Dendritic cell treated with granulocyte-macrophage colony-stimulating factor and Interleukin-4, amounts not matched to agents 40 ng/mL and 50 ng/mL, for 4 days (primary cell): ENCODE data around the gene CLDN14.
"Not testable (repeated sequence)": the region's sequence is repeated elsewhere in the genome, so short reads cannot be mapped to it uniquely, and the experiment has no call there.

Experiments used
- H3K27ac Mint-ChIP-seq: one replicate; pipeline ENCODE4 v1.8.0; 2022; ENCODE audit warnings: mild to moderate bottlenecking, mixed read lengths
- H3K27me3 Mint-ChIP-seq: one replicate; pipeline ENCODE4 v1.8.0; 2022; ENCODE audit warnings: mild to moderate bottlenecking, mixed read lengths
- H3K36me3 Mint-ChIP-seq: one replicate; pipeline ENCODE4 v1.8.0; 2022; ENCODE audit warnings: low read depth, mixed read lengths
- H3K4me1 Mint-ChIP-seq: one replicate; pipeline ENCODE4 v1.8.0; 2022; ENCODE audit warnings: low read depth, mixed read lengths
- H3K4me3 Mint-ChIP-seq: one replicate; pipeline ENCODE4 v1.8.0; 2022; ENCODE audit warnings: mild to moderate bottlenecking, moderate library complexity, mixed read lengths
- H3K9me3 Mint-ChIP-seq: one replicate; pipeline ENCODE4 v1.8.0; 2022; ENCODE audit warnings: mixed read lengths
- intact Hi-C: fragments of 100-400 bp; cut with micrococcal nuclease; formaldehyde crosslinking; loops from one replicate; pipeline ENCODE4 v1.15.0; 2022

Gene CLDN14

GRCh38 chr21:36487641-36488307 lies 7.9 kb upstream of the CLDN14 start:
- Mint-ChIP-seq H3K9me3 (no peaks in the 10 kb centered on the region), H3K27me3 (peaks cover 2% of the 10 kb centered on the region), H3K4me1 (peaks cover 10% of the 10 kb centered on the region), H3K36me3 (no peaks in the 10 kb centered on the region), H3K4me3 (no peak overlapping the region), H3K27ac (no peak overlapping the region)
- intact Hi-C loops: no loop called here

- peaks cover 10% of the 10 kb centered on the region for H3K4me1 Mint-ChIP-seq
- H3K27me3 Mint-ChIP-seq: peaks cover 1% of the 10 kb centered on the region
- H3K9me3 Mint-ChIP-seq: no peaks in the 10 kb centered on the region
- H3K4me3 Mint-ChIP-seq: no peak overlapping the region
- no peak overlapping the region for H3K27ac Mint-ChIP-seq
- intact Hi-C loops: no loop called here
- H3K36me3 Mint-ChIP-seq: no peaks in the 10 kb centered on the region
These were observed 6.3 kb upstream of the CLDN14 start for GRCh38 chr21:36486246-36486645.

- H3K27ac Mint-ChIP-seq: no peak overlapping the region
- H3K36me3 Mint-ChIP-seq: no peaks in the 10 kb centered on the region
- H3K9me3 Mint-ChIP-seq: no peaks in the 10 kb centered on the region
- peaks cover 10% of the 10 kb centered on the region for H3K4me1 Mint-ChIP-seq
- H3K4me3 Mint-ChIP-seq: no peak overlapping the region
- intact Hi-C loops: no loop called here
- peaks cover 1% of the 10 kb centered on the region for H3K27me3 Mint-ChIP-seq
These were observed 5.6 kb upstream of the CLDN14 start for GRCh38 chr21:36485476-36485875.

GRCh38 chr21:36483095-36483494 lies 3.2 kb upstream of the CLDN14 start:
- H3K4me3 Mint-ChIP-seq: no peak overlapping the region
- H3K9me3 Mint-ChIP-seq: no peaks in the 10 kb centered on the region
- no peaks in the 10 kb centered on the region for H3K36me3 Mint-ChIP-seq
- no peak overlapping the region for H3K27ac Mint-ChIP-seq
- peaks cover 1% of the 10 kb centered on the region for H3K27me3 Mint-ChIP-seq
- intact Hi-C loops: no loop called here
- H3K4me1 Mint-ChIP-seq: peaks cover 7% of the 10 kb centered on the region

GRCh38 chr21:36482673-36483072 lies 2.8 kb upstream of the CLDN14 start:
- intact Hi-C loops: no loop called here
- H3K27ac Mint-ChIP-seq: no peak overlapping the region
- H3K4me1 Mint-ChIP-seq: peaks cover 3% of the 10 kb centered on the region
- H3K36me3 Mint-ChIP-seq: no peaks in the 10 kb centered on the region
- H3K9me3 Mint-ChIP-seq: no peaks in the 10 kb centered on the region
- H3K27me3 Mint-ChIP-seq: peaks cover 1% of the 10 kb centered on the region
- no peak overlapping the region for H3K4me3 Mint-ChIP-seq

GRCh38 chr21:36482181-36482580 lies 2.3 kb upstream of the CLDN14 start:
- no peak overlapping the region for H3K27ac Mint-ChIP-seq
- no peaks in the 10 kb centered on the region for H3K9me3 Mint-ChIP-seq
- peaks cover 1% of the 10 kb centered on the region for H3K27me3 Mint-ChIP-seq
- H3K4me1 Mint-ChIP-seq: no peaks in the 10 kb centered on the region
- intact Hi-C loops: no loop called here
- no peak overlapping the region for H3K4me3 Mint-ChIP-seq
- H3K36me3 Mint-ChIP-seq: no peaks in the 10 kb centered on the region

GRCh38 chr21:36481639-36482038 lies 1.7 kb upstream of the CLDN14 start:
- Mint-ChIP-seq H3K4me1 (no peaks in the 10 kb centered on the region), H3K36me3 (no peaks in the 10 kb centered on the region), H3K27me3 (peaks cover 1% of the 10 kb centered on the region), H3K27ac (no peak overlapping the region), H3K9me3 (no peaks in the 10 kb centered on the region), H3K4me3 (no peak overlapping the region)
- intact Hi-C loops: no loop called here

- Mint-ChIP-seq H3K9me3 (no peaks in the 10 kb centered on the region), H3K36me3 (no peaks in the 10 kb centered on the region), H3K27ac (no peak overlapping the region), H3K27me3 (peaks cover 1% of the 10 kb centered on the region), H3K4me3 (no peak overlapping the region), H3K4me1 (no peaks in the 10 kb centered on the region)
- intact Hi-C loops: no loop called here
These were observed 696 bp upstream of the CLDN14 start for GRCh38 chr21:36480618-36481017.

- no peaks in the 10 kb centered on the region for H3K9me3 Mint-ChIP-seq
- H3K4me1 Mint-ChIP-seq: no peaks in the 10 kb centered on the region
- H3K27me3 Mint-ChIP-seq: peaks cover 2% of the 10 kb centered on the region
- H3K4me3 Mint-ChIP-seq: no peak overlapping the region
- intact Hi-C loops: no loop called here
- H3K36me3 Mint-ChIP-seq: no peaks in the 10 kb centered on the region
- H3K27ac Mint-ChIP-seq: no peak overlapping the region
These were observed 981 bp downstream of the CLDN14 start for GRCh38 chr21:36478941-36479340.

GRCh38 chr21:36478207-36478701 lies 1.7 kb downstream of the CLDN14 start:
- Mint-ChIP-seq H3K36me3 (no peaks in the 10 kb centered on the region), H3K9me3 (no peaks in the 10 kb centered on the region), H3K27ac (no peak overlapping the region), H3K4me1 (no peaks in the 10 kb centered on the region), H3K27me3 (peaks cover 5% of the 10 kb centered on the region), H3K4me3 (no peak overlapping the region)
- intact Hi-C loops: no loop called here

GRCh38 chr21:36477559-36477958 lies 2.4 kb downstream of the CLDN14 start:
- Mint-ChIP-seq H3K4me3 (no peak overlapping the region), H3K27me3 (peaks cover 5% of the 10 kb centered on the region), H3K36me3 (no peaks in the 10 kb centered on the region), H3K4me1 (no peaks in the 10 kb centered on the region), H3K27ac (no peak overlapping the region), H3K9me3 (no peaks in the 10 kb centered on the region)
- intact Hi-C loops: no loop called here

- no peak overlapping the region for H3K4me3 Mint-ChIP-seq
- intact Hi-C loops: no loop called here
- H3K27ac Mint-ChIP-seq: no peak overlapping the region
- no peaks in the 10 kb centered on the region for H3K36me3 Mint-ChIP-seq
- H3K4me1 Mint-ChIP-seq: no peaks in the 10 kb centered on the region
- peaks cover 6% of the 10 kb centered on the region for H3K27me3 Mint-ChIP-seq
- no peaks in the 10 kb centered on the region for H3K9me3 Mint-ChIP-seq
These were observed 2.9 kb downstream of the CLDN14 start for GRCh38 chr21:36477001-36477400.

- H3K27ac Mint-ChIP-seq, H3K27me3 Mint-ChIP-seq, intact Hi-C loops, H3K4me3 Mint-ChIP-seq, H3K36me3 Mint-ChIP-seq, H3K4me1 Mint-ChIP-seq, H3K9me3 Mint-ChIP-seq: not testable (repeated sequence)
These were observed 3.4 kb downstream of the CLDN14 start for GRCh38 chr21:36476541-36476940.

- Mint-ChIP-seq H3K36me3 (no peaks in the 10 kb centered on the region), H3K4me3 (no peak overlapping the region), H3K4me1 (no peaks in the 10 kb centered on the region), H3K27me3 (peaks cover 6% of the 10 kb centered on the region), H3K27ac (no peak overlapping the region), H3K9me3 (no peaks in the 10 kb centered on the region)
- intact Hi-C loops: no loop called here
These were observed 5.3 kb downstream of the CLDN14 start for GRCh38 chr21:36474591-36474990.

GRCh38 chr21:36473203-36473602 lies 6.7 kb downstream of the CLDN14 start:
- no peaks in the 10 kb centered on the region for H3K36me3 Mint-ChIP-seq

More at GRCh38 chr21:36473203-36473602, 6.7 kb downstream of the CLDN14 start:
- H3K4me3 Mint-ChIP-seq: no peak overlapping the region
- no peaks in the 10 kb centered on the region for H3K4me1 Mint-ChIP-seq
- H3K9me3 Mint-ChIP-seq: no peaks in the 10 kb centered on the region
- peaks cover 6% of the 10 kb centered on the region for H3K27me3 Mint-ChIP-seq
- intact Hi-C loops: no loop called here
- H3K27ac Mint-ChIP-seq: no peak overlapping the region
